D721Med (cell line): ENCODE results near the gene KLHL6.

Source experiments
- DNase-seq: peaks from one replicate; pipeline ENCODE4 v3.0.0; 2011; ENCODE audit warnings: low spot score; ENCODE audit not compliant: insufficient read length
- FAIRE-seq: peaks from 2 replicates; lab custom pipeline; 2011; peaks lifted over from hg19 to GRCh38; lab: Jason Lieb, UNC
- CTCF ChIP-seq: IDR thresholded peaks from 2 replicates; pipeline ENCODE4 v1.5.1; 2012; ENCODE audit warnings: mild to moderate bottlenecking, control low read depth; ENCODE audit not compliant: insufficient read depth; ENCODE audit errors: missing control alignments

The KLHL6 gene

GRCh38 chr3:183503746-183504145, 51.8 kb downstream of the KLHL6 start:
- FAIRE-seq, result no peak
- no peak for TF ChIP-seq CTCF
- no peak for DNase-seq

- FAIRE-seq (no peak), DNase-seq (no peak)
- peak; percentile 54 for TF ChIP-seq CTCF
These were observed 53.0 kb downstream of the KLHL6 start for GRCh38 chr3:183502237-183503181.

GRCh38 chr3:183500981-183501704, 54.4 kb downstream of the KLHL6 start:
- FAIRE-seq (no peak), DNase-seq (no peak)
- no peak for TF ChIP-seq CTCF

GRCh38 chr3:183500319-183500718, 55.2 kb downstream of the KLHL6 start:
- no peak for TF ChIP-seq CTCF
- FAIRE-seq (no peak), DNase-seq (no peak)

GRCh38 chr3:183498634-183499033, 56.9 kb downstream of the KLHL6 start:
- FAIRE-seq (no peak), DNase-seq (no peak)
- no peak for TF ChIP-seq CTCF

GRCh38 chr3:183497313-183497712, 58.2 kb downstream of the KLHL6 start:
- no peak for TF ChIP-seq CTCF
- FAIRE-seq (no peak), DNase-seq (no peak)
